HG03575 (cell line): ENCODE measurements around the gene MED12.

Experiments
- ATAC-seq: cut with Tn5 transposase; IDR thresholded peaks from one replicate; pipeline ENCODE4 v1.9.1; 2021; ENCODE audit not compliant: unreplicated experiment, insufficient number of reproducible peaks, low FRiP score; ENCODE audit errors: extremely low read depth

The MED12 gene

DNA sequence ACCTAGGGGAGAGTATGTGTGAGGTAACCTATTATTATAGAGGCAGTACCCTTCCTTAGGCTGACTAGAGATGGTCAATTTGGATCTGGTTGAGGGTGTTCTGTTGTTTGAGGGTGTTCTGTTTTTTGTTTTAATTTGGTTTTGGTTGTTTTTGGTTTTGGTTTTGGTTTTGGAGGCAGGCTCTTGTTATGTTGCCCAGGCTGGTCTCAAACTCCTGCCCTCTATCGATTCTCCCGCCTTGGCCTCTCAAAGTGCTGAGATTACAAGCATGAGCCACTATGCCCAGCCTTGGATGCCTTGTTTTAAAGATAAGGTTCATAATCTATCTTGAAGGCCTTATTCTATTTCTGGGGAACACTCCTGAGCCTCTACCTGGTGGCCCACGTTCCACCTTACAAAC, 12.8 kb upstream of the MED12 start:
- ATAC-seq = no peak

DNA sequence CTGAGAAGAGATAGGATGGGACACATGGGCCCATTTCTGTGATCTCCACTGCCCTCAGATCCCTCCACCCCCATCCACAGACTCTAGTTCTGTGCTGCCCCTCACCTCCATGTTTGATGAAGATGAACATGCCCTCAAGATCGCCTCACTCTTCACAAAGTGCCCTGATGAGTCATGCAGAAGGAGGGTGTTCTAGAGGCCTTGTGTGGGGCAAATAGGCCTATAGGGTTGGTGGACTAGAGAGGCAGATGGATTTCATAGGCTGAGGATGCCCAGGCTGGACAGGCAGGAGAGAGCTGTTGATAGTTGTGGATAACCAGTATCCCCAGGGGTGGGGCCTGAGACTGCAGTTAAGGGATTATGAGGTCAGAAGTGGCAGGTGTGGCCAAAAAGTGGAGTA, 12.0 kb upstream of the MED12 start, which contains the start of gene CXorf65:
Gene CXorf65, minus strand, starts transcription at position 314 of the 400 bp plus-strand sequence. Its CDS starts 184 bp downstream, at position 130.
- ATAC-seq = no peak

DNA sequence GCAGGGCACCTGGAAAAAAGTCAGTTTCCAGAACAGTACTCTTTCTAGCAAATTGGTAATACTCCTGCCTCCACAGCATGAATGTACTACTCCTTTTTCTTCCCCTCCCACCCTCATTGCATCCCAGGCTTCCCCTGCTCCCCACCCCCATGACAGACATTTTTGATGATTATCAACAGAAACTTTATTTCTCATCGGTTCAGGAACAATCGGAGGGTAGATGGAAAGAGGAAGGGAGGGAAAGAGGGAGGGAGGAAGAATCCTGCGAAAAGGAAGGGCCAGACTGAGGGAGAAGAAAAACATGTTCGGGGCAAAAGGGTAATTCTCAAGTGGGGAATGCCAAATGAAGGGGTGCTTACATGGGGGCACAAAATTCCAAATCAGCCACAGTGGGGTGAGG, 11.2 kb upstream of the MED12 start:
- no peak for ATAC-seq

DNA sequence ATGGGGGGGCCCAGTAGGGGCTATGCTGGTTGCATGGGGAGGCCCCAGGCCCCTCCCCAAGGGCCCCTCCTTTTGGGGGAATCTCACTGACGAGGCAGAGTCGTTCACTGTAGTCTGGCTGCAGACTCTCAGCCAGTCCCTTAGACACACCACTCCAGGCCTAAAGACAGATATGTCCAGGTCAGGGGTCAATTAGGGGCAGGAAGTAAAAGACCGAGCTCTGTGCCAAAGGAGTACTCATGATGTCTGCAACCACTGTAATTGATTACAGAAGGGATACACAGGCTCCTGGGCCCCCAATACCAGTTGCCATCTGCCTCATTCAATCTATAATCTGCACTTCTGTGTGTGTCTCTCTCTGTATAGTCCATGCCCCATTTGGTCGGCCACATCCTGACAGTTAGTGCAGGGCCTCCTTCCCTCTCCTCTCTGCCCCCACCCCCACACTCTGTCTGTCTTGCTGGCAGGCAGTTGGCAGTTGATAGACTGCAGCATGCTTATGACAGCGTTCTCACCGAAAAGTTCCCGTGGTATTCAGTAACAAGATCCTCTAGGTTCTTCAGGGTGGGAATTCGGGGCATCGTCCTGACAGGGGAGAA, 10.5 kb upstream of the MED12 start:
- ATAC-seq = no peak

DNA sequence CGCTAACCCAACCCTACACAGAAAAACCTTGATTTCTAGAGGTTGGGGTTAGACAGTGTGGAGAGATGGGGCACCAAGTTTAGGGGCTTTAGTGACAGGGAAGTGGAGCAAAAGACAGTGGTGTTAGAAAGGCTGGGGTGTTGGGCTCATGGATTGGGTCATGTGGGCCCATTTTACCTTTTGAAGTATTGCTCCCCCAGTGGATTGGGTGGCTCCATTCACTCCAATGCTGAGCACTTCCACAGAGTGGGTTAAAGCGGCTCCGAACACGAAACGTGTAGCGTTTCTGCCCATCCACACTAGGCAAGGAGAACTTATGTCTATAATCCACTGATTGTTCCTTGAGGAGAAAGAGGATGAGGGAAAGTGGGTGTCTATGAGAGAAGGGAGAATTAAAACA, 9.3 kb upstream of the MED12 start:
- ATAC-seq = no peak

DNA sequence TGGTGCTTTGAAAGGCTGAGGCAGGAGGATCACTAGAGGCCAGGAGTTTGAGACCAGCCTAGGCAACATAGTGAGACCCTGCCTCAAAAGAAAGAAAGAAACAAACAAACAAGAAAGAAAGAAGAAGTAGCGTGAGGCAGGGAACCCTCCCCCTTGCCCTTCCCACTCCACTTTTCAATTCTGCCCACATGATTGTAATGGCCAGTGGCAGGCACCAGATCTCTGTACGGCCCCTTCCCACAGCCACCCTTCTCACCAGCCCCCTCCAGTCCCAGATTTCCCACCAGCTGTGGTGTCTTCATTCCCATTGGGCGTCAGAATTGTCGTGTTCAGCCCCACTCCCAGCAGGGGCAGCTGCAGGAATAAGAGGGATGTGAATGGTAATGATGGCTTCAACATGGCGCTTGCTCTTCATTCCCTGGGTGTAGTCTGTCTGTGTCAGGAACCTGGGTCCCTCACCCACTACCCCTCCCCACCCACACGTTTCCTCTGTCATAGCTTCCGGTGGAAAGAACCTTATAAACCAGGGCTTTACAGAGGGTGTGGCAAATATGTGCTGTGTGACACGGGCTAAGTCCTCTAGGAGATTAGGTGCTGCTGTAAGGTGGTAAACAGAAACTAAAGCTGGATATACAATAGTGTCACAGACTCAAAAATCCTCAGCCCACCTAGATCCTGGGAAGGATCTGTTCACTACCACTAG, 7.1 kb upstream of the MED12 start, which contains the start of gene IL2RG:
Gene IL2RG, minus strand, starts transcription at position 437 of the 703 bp plus-strand sequence. Its CDS starts 38 bp downstream, at position 399.
- no peak for ATAC-seq

DNA sequence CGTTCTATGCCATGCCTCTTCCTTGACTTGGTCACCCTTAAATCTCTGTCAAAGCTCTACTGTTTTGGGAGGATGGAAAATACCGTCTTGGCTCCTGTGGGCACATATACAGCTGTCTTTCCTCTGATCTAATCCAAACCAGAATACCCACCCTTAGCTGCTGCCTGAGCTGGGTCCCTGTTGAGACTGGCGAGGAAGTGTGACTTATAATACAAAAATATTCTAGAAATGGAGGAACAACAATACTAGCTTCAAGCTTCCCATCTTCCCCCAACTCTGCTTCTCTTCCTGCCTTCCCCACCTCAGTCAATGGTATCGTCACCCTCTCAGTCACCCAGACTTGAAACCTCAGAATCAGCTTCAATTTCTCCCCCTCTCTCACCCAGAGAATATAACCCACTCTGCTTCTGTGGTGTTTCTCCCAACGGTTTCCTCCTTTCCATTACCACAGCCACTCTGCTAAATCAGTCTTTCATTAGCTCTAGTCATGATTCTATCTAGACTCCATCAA, 6.4 kb upstream of the MED12 start:
- ATAC-seq = no peak

DNA sequence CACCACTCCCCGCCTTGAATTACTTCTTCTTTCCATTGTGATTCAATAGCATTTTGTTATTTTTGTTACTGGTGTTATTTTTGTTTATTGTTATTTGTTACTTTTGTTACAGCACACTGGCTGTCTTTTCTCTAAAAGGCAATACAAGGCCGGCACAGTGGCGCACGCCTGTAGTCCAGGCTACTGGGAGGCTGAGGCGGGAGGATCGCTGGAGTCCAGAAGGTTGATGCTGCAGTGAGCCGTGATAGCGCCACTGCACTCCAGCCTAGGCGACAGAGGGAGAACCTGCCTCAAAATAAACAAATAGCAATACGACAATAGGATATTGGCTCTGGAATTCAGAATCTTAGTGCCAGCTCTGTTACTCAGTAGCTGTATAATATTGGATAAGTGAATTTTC, 1.0 kb upstream of the MED12 start:
- ATAC-seq = no peak

DNA sequence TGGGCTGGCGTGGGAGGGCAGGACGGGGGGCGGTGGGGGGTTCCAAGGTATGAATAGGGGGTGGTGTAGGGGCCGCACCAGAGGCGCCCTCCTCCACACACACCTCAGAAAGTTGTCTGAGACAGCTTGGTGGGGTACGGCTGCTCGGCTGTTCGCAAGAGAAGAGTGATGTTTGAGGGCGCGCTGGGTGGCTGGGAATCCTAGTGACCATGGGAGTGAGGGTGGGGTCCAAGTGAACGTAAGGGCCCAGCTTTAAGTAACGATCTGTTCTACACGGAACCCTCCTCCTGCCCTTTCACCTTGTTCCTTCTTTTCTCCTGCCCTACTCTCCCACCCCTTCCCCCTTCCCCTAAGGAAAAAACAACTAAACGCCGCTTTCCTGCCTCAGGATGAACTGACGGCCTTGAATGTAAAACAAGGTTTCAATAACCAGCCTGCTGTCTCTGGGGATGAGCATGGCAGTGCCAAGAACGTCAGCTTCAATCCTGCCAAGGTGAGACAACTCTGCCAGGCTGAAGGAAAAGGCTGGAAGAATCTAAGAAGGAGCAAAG, 664 bp downstream of the MED12 start:
- no peak for ATAC-seq

DNA sequence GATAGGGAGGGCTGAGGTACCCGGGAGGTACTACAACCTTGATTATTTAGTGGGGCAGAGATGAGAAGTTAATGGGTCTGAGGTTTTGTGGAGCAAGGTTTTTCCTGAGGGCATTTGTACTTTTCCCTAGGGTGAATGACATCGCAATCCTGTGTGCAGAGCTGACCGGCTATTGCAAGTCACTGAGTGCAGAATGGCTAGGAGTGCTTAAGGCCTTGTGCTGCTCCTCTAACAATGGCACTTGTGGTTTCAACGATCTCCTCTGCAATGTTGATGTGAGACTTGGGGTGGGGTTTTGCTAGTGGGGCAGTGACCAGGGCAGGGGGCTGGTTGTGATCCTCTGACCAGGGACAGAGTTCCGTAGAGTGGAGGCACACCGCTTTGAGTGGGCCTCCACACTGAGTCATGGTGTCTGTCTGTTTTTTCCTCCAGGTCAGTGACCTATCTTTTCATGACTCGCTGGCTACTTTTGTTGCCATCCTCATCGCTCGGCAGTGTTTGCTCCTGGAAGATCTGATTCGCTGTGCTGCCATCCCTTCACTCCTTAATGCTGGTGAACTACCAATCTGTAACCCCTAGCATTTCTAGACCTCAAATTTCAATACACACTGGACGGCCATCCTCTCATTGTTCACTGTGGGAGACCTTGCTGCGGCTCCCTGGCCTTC, 9.9 kb downstream of the MED12 start:
- ATAC-seq = no peak

DNA sequence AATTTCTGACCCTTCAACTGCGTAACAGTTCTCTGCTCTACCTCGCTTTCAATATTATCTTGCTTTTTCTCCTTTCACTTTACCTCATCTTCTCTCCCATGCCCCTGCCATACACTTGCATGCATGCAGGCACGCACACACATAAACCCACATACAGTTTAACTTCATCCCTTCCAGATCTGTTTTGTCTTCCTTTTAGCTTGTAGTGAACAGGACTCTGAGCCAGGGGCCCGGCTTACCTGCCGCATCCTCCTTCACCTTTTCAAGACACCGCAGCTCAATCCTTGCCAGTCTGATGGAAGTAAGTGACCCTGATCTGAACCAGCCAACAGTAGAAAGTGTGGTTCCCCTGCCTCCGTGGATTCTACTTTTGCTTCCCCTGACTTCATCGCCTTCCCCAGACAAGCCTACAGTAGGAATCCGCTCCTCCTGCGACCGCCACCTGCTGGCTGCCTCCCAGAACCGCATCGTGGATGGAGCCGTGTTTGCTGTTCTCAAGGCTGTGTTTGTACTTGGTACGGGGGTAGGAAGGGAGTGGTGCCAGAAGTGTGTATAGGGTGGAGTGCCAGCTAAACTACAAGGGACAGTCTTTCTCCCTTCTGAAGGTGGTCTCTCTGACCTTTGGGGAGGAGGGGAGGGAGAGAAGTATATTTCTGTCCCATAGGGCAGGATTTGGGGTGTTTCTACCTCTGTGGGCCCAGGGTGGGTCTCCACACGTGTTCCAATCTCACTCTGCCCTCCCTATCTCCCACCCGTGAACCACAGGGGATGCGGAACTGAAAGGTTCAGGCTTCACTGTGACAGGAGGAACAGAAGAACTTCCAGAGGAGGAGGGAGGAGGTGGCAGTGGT, 10.7 kb downstream of the MED12 start:
- no peak for ATAC-seq

DNA sequence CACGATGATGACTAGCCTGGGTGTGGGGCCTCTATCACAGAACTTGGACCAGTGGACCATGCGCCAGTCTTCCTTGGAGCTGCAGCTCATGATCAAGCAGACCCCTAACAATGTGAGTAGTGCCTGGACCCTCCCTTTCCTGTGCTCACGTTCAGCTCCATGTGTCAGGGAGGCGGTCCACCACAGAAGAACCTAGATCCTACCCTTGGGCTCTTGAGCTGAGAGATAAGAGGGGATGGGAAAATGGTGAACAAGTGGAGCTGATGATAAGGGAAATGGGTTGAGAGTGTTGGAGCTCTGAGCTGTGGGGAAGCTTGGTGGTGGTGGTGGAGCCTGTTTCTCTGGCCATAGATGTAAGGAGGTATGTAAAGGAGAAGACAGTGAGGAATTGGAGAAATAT, 13.1 kb downstream of the MED12 start:
- no peak for ATAC-seq

DNA sequence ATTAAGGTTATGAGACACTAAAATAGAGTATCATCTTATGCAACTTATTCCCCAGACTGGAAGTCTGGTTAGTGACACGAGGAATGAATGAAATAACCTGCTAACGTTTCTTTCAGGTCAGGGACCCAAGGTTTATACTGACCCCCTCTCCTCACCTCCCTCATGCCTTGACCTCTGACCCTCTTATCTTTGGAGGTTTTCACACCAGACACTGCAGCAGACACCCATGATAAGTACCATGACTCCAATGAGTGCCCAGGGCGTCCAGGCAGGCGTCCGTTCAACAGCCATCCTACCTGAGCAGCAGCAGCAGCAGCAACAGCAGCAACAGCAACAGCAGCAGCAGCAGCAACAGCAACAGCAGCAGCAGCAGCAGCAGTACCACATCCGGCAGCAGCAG, 22.0 kb downstream of the MED12 start:
- ATAC-seq = no peak

DNA sequence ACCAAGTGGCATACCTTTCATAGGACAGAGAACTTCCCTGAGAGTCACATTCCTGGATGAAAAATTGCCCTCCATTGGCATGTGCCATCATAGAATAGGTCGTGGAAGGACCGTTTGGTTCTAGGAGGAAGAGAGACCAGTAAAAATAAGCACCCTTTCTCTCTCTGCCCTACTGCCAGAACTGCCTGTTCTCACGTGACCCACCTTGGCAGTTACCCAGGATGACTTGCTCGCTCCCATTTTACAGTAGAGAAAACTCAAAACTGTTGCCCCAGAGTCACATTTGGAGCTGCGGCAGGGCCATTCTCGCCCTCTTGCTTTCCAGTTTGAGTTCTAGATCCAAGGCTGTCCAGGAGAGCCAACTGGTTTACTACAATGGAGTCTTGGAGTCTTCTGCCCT, 25.1 kb downstream of the MED12 start:
- ATAC-seq = no peak

DNA sequence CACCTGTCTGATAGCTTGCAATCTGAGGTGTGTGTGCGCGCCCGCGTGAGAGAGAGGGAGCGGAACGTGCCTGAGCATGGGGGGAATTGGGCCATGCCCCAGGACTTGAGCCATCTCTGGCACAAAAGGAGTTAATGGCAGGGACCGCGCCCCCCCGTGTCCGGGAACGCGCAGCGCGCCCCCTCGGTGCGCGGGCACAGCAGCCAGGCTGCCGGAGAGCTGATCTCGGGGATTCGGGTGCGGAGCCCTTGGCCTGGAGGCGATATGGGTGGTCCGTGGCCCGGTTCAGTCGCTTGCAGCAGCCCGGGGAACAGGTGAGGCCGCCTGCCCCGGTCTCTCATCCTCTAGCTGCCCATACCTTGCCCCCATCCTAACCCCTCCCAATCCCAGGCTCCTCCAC, 26.3 kb downstream of the MED12 start, which contains the start of gene NLGN3:
Gene NLGN3, plus strand, starts transcription at position 191 of the 400 bp plus-strand sequence. CDS start 2,909 bp downstream, outside the sequence.
- no peak for ATAC-seq

DNA sequence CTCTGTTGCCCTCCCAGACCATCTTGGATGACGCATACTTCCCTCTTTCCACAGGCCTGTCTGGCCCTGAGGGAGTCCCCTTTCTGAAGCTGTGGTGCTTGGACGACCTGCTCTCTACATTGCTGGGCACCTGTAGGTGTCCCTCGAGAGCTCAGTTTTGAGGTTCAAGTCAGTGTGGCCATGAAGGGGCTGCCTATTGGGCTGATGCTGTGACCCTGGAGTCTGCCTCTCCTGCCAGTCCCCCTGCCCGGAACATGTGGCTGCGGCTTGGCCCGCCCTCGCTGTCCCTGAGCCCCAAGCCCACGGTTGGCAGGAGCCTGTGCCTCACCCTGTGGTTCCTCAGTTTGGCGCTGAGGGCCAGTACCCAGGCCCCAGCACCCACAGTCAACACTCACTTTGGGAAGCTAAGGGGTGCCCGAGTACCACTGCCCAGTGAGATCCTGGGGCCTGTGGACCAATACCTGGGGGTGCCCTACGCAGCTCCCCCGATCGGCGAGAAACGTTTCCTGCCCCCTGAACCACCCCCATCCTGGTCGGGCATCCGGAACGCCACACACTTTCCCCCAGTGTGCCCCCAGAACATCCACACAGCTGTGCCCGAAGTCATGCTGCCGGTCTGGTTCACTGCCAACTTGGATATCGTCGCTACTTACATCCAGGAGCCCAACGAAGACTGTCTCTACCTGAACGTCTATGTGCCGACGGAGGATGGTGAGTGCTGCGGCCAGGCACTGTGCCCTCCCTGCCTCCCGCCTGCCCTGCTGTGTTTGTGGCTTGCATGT, 29.3 kb downstream of the MED12 start:
- no peak for ATAC-seq

DNA sequence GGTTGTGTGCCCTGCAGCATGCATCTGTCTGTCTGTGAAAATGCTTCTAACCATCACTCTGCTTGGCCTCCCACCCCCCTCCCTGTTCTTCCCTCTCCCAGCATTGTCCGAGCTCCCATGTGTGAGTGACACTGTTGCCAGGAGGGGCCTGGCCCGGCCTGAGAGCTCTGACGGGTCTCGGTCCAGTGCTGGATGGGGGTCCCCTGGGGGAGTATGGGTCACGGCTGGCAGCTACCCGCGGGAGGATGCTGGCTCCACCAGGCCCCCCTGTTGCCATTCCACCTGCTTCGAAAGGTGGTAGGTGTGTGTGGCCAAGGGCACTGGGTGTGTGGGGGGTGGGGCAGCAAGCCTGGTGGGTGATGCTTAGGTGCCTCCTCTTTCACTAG, 29.9 kb downstream of the MED12 start:
- no peak for ATAC-seq

DNA sequence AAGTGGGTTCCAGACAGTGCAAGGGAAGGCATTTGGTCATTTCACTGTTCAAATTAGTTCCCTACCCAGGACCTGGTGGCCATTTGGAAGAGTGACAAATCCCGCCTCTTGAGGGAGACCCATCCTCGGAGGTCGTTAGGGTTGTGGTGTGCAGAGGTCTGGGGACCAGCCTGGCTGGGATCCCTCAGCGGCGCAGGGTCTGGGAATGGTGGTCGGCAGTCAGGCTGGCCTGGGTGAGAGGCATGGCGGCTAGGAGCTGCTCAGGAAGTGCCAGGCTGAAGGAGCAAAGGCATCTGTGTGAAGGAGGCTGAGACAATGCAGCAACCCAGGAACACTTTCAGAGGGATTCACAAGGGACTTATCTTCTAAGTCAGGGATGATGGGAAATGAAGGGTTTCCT, 33.0 kb downstream of the MED12 start:
- no peak for ATAC-seq
